Endometrial microvascular endothelial cells (primary cell): ENCODE results near the gene ZNF701. TPM values are rescaled to one million over a fixed set of nuclear protein-coding genes. Genes with fewer than 3 reads are reported as not detected.
"Not testable (repeated sequence)": the region's sequence is repeated elsewhere in the genome, so short reads cannot be mapped to it uniquely, and the experiment has no call there.

ENCODE experiments used
- in situ Hi-C: cut with HindIII; loops from 2 replicates; pipeline ENCODE4 v1.10.0; 2017; ENCODE audit warnings: low sequenced_read_pairs, low pct_unique_long_range_greater_than_20kb; ENCODE audit errors: inconsistent ontology term
- total RNA-seq: library from RNA; depleted of rRNA; stranded (reverse); fragments of >200 nt; gene quantifications from one replicate; pipeline ENCODE4 v1.2.3, GENCODE V29; 2015; ENCODE audit errors: inconsistent ontology term

ZNF701 gene
- total RNA-seq, 1 donor from 2014 or later: 8.3 TPM

GRCh38 chr19:52622261-52622660 lies 52.2 kb downstream of the ZNF701 start:
- in situ Hi-C loops: no loop called here

- in situ Hi-C loops: no loop called here
Observed at GRCh38 chr19:52626915-52627314, 56.8 kb downstream of the ZNF701 start.

GRCh38 chr19:52627441-52627840 lies 57.4 kb downstream of the ZNF701 start:
- in situ Hi-C loops: not testable (repeated sequence)

GRCh38 chr19:52635786-52636570 lies 65.9 kb downstream of the ZNF701 start:
- in situ Hi-C loops: no loop called here

Other genes with a start within 250 kb of the ZNF701 start
- 0.93 TPM for gene ZNF610, start 234.0 kb upstream of the ZNF701 start, total RNA-seq
- gene ZNF880, start 200.4 kb upstream of the ZNF701 start, total RNA-seq: 8.5 TPM
- 11.1 TPM for gene ZNF528, start 172.4 kb upstream of the ZNF701 start, total RNA-seq
- gene ZNF534, start 141.1 kb upstream of the ZNF701 start, total RNA-seq: not detected
- gene ZNF578, start 116.7 kb upstream of the ZNF701 start, total RNA-seq: 4.5 TPM
- gene ZNF808, start 42.6 kb upstream of the ZNF701 start, total RNA-seq: 6.9 TPM
- gene ZNF83, start 68.1 kb downstream of the ZNF701 start, total RNA-seq: 17.8 TPM
- 6.7 TPM for gene ZNF611, start 164.8 kb downstream of the ZNF701 start, total RNA-seq
- gene ZNF600, start 216.5 kb downstream of the ZNF701 start, total RNA-seq: 1.0 TPM